HG03460 (cell line): ENCODE data around the gene FLG.
"Not testable (repeated sequence)": the region's sequence is repeated elsewhere in the genome, so short reads cannot be mapped to it uniquely, and the experiment has no call there.

Experiments
- ATAC-seq: cut with Tn5 transposase; IDR thresholded peaks from one replicate; pipeline ENCODE4 v1.9.1; 2021; ENCODE audit not compliant: unreplicated experiment

The FLG gene

DNA sequence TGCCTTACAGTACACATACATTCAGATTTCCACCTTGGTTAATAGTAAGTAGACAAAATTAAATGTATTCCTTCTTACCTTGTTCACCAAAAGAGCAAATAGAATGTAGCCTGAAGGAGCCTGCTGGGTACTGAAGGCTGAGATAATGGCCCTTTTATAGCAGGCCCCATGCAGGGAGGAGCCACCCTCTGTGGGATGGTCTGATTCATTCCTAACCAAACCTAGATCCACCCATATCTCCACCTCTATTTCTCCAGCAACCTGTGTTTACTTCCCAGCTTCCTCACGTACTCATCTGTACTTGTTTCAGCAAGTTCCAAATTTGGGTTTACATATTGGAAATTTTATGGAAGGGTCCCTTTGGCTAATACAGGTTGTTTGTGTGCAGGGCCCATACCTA is at the start of gene FLG:
TSS of gene FLG (minus strand) at position 129 of the 400 bp plus-strand sequence. CDS start 9,783 bp downstream, outside the sequence.
- ATAC-seq = no peak

GRCh38 chr1:152374451-152374850 is 49.4 kb upstream of the FLG start:
- no peak for ATAC-seq

DNA sequence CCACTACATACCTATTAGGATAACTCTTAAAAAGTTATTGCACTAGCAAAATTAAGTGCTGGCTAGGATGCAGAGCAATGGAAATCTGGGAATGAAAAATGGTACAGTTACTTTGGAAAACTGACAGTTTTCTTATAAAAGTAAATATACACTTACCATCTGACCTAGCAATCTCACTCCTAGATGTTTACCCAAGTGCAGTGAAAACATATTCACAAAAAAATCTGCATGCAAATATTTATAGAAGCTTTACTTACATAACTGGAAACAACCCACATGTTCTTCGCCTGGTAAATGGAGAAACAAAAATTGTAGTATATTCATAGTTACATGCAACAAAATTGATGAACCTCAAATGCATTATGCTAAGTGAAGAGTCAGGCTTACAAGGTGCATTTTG is 47.6 kb upstream of the FLG start:
- ATAC-seq = no peak

GRCh38 chr1:152367436-152367835 is 42.4 kb upstream of the FLG start:
- ATAC-seq = no peak

DNA sequence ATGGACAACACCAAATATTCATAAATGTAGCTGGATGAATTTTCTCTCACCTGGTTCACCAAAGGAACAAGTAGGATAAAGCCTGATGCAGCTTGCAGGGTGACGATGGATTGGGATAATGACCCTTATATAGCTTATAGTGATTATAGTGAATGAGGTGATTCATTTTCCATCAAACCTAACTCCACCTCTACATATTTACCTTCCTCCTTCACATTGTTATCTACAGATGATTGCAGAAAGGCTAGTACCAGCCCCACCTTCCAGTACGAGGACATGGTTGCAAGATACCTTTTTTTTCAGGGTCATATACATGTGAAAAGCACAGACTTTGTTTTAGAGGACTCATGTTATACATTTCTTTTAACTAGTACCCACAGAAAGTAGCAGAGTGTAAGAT is 34.9 kb upstream of the FLG start, which contains the start of gene FLG2:
TSS of gene FLG2 (minus strand) at position 101 of the 400 bp plus-strand sequence. CDS start 1,122 bp downstream, outside the sequence.
- ATAC-seq = no peak

GRCh38 chr1:152356736-152357135 is 31.7 kb upstream of the FLG start:
- ATAC-seq = no peak

- no peak for ATAC-seq
These were observed 24.6 kb upstream of the FLG start for GRCh38 chr1:152349611-152350010.

DNA sequence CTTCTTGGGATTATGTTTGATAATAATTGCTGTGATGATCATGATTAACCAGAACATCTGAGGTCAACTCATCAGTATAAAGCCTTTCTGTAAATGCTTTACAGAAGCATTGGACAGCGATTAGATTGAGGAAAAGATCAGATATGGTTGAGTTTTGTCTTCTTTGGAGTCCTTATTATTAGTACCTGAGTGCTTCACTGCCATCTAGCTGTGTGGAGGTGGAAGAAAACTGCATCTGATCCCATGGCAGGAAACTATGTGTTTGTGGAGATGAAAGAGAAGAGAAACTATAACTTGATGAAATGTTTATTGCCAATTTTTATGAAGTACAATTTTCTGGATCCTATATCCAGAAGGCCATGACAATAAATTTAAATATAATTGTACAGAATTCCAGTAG is 23.4 kb upstream of the FLG start:
- ATAC-seq = no peak

DNA sequence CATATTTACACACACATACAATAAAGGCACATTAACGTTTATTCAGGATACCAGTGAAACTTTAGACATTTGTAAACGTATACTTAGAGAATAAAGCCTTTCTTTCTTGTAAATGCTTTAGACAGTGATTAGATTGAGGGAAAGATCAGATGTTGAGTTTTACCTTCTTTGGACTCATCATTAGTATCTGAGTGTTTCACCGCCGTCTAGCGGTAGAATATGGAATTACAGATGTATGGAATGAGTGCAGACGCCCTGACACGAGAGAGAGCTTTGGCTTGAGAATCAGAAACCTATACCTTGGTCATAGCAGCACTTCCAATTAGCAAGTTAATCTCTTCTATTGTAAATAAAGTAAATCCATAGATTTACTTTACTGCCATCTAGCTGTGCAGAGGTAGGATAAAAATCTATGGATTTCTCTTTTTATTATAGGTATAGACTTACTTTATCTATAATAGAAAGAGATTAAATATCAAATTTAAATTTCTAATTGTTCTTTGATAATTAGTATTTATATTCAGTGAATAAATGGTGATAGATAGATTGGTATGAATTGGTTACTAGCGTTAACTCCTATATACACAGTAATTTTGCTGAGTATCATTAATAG is 22.2 kb upstream of the FLG start:
- no peak for ATAC-seq

DNA sequence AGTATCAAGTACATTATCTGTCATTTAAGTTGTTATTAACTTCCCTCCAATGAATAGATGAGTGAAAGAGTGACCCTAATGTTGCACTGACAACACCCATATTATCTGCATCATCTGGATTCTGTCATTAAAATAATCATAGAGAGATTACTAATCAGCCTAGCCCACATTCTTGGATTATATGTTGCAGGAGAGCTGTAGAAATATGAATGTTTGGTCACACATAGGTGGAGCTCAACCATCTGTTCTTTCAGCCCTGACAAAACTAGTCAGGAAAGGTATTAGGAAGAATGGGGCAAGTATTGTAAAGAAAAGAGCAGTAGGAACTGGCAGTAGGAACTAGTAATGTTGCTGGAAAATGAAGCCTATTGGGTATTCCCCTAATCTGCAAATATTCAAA is 19.4 kb upstream of the FLG start:
- ATAC-seq = no peak

- ATAC-seq = no peak
These were observed 18.0 kb upstream of the FLG start for GRCh38 chr1:152343006-152343405.

GRCh38 chr1:152335399-152335798 is 10.4 kb upstream of the FLG start:
- no peak for ATAC-seq

DNA sequence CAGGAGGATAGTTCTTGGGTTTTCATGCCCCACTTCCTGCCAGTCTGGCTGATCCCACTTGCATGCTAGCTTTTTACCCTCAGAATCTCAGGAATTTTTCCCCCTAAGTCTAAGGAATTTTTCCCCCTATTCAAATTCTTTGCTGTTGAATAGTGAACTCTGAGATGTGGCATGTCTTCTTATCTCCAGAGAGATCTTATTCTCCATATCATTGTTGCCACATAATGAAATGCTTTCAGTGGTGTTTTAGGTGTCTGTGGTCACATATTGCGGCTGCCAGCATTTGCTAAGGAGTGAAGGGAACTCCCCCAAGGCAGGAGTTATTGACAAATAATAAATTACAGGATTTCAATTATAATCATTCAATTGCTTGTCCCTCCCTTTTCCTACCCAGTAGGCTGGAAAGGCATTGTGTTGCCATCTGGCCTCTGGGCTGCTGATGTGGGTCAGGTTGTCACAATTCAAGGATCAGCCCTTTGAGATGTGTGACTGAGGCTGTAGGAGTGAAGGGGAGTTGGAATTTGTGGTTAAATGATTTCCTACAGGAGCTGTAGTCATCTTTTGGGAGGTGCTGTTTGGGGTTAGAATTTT is 3.9 kb upstream of the FLG start:
- ATAC-seq = no peak

- ATAC-seq = no peak
These were observed 11.1 kb downstream of the FLG start for GRCh38 chr1:152313970-152314369.

DNA sequence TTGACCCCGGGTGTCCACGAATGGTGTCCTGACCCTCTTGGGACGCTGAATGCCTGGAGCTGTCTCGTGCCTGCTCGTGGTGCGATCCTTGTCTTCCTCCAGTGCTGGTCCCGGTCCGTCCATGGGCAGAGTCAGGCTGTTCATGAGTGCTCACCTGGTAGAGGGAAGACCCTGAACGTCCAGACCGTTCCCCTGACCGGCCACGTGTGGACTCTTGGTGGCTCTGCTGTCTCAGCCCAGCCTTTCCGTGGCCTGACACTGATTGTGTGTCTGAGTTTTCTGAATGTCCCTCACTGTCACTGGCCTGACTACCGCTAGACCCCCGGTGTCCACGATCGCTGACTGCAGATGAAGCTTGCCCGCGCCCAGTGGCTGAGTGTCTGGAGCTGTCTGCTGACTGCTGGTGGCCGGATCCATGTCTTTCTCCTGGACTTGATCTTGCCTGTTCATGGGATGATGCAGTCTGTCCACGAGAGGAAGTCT is 11.7 kb downstream of the FLG start:
- ATAC-seq = no peak

- ATAC-seq = not testable (repeated sequence)
These were observed 12.9 kb downstream of the FLG start for GRCh38 chr1:152312169-152312568.

DNA sequence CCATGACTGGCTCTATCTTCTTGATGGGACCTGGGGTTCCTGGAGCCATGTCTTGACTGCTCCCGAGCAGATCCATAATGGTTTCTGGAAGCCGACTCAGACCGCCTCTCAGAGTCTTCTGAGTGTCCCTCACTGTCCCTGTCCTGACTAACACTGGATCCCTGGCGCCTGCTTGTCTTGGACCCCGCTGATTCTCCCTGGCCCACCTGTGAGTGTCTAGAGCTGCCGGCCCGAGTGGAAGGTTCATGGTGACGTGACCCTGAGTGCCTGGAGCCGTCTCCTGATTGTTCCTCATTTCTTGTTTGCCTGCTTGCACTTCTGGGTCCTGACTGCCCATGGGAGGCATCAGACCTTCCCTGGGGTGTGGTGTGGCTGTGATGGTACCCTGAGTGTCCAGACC is 15.1 kb downstream of the FLG start:
- ATAC-seq = no peak

DNA sequence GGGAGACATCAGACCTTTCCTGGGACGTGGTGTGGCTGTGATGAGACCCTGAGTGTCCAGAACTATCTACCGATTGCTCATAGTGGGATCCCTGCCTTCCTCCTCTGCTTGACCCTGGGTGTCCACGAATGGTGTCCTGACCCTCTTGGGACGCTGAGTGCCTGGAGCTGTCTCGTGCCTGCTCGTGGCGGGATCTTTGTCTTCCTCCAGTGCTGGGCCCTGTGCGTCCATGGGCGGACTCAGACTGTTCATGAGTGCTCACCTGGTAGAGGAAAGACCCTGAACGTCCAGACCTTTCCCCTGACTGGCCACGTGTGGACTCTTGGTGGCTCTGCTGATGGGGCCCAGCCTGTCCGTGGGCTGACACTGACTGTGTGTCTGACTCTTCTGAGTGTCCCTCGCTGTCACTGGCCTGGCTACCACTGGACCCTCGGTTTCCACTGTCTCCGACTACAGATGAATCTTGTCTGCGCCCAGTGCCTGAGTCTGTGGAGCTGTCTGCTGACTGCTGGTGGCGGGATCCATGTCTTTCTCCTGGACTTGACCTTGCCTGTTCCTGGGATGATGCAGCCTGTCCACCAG is 15.6 kb downstream of the FLG start:
- not testable (repeated sequence) for ATAC-seq

- not testable (repeated sequence) for ATAC-seq
These were observed 16.3 kb downstream of the FLG start for GRCh38 chr1:152308758-152309157.

GRCh38 chr1:152307970-152308369 is 17.1 kb downstream of the FLG start:
- ATAC-seq = not testable (repeated sequence)

DNA sequence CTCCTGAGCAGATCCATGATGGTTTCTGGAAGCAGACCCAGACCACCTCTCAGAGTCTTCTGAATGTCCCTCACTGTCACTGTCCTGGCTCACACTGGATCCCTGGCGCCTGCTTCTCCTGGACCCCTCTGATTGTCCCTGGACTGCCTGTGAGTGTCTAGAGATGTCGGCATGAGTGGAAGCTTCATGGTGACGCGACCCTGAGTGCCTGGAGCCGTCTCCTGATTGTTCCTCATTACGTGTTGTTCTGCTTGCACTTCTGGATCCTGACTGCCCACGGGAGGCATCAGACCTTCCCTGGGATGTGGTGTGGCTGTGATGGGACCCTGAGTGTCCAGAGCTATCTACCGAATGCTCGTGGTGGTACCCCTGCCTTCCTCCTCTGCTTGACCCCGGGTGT is 18.9 kb downstream of the FLG start:
- not testable (repeated sequence) for ATAC-seq

- ATAC-seq = not testable (repeated sequence)
These were observed 20.3 kb downstream of the FLG start for GRCh38 chr1:152304773-152305172.
